LNCAP (cell line): ENCODE results near the gene ZNF680.

Experiments
- TF ChIP-seq, protein P1 (sequence below): fragments of 450-650 bp; IDR thresholded peaks from 2 replicates; pipeline ENCODE4 v1.5.1; 2017; ENCODE audit warnings: mild to moderate bottlenecking

Gene ZNF680

DNA sequence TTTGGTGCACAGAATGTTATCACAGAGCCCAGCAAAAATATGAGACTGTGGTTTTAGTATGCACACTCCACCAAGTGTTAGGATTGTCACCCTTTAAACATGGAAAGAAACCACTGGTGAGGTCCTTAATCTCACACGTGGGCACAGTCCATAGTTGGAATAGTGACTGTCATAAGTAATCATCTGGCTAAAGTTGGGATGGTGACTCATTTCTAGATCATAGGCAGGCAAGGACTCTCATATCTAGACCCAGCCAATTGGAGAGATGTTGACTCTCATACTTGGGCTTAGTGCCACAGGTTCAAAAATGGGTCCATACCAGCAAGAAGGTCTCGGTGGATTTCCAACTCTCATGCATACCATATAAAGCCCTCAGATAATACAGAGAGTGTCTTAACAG is 39.6 kb upstream of the ZNF680 start:
- TF ChIP-seq, protein P1, sequence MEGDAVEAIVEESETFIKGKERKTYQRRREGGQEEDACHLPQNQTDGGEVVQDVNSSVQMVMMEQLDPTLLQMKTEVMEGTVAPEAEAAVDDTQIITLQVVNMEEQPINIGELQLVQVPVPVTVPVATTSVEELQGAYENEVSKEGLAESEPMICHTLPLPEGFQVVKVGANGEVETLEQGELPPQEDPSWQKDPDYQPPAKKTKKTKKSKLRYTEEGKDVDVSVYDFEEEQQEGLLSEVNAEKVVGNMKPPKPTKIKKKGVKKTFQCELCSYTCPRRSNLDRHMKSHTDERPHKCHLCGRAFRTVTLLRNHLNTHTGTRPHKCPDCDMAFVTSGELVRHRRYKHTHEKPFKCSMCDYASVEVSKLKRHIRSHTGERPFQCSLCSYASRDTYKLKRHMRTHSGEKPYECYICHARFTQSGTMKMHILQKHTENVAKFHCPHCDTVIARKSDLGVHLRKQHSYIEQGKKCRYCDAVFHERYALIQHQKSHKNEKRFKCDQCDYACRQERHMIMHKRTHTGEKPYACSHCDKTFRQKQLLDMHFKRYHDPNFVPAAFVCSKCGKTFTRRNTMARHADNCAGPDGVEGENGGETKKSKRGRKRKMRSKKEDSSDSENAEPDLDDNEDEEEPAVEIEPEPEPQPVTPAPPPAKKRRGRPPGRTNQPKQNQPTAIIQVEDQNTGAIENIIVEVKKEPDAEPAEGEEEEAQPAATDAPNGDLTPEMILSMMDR, result no peak

DNA sequence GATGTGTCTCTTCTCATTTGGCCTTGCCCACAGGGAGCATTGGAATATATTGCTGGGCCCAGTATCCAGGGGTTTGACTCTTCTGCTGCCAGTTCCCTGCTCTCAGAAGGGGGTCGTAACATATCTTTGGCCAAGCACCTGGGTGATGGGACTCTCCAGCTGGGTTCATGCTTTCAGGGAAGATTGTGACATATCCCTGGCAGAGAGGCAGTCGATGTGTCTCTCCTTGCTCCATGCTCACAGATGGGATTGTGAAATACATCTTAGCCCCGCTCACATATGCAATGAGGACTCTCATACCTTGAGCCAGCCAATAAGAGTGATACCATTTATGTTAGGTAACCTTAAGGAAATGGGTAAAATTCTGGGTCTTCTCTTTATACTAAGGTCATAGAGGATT is 39.2 kb upstream of the ZNF680 start:
- TF ChIP-seq, protein P1, result no peak

DNA sequence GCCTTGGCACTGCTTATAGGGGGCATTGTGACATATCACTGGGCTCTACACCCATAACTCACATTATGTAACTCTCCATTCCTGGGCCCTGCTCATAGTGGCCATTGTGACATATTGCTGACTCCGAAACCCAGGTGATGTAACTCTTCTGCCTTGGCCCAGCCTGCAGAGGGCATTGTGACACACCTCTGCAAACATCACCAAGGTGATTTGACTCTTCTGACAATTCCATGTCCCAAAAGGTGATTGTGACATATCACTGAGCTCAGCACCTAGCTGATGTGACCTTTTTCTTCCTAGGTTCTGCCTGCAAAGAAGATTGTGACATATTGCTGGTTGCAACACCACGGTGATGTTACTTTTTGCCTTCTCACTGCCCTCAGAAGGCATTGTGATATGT is 36.5 kb upstream of the ZNF680 start:
- TF ChIP-seq, protein P1, result no peak

DNA sequence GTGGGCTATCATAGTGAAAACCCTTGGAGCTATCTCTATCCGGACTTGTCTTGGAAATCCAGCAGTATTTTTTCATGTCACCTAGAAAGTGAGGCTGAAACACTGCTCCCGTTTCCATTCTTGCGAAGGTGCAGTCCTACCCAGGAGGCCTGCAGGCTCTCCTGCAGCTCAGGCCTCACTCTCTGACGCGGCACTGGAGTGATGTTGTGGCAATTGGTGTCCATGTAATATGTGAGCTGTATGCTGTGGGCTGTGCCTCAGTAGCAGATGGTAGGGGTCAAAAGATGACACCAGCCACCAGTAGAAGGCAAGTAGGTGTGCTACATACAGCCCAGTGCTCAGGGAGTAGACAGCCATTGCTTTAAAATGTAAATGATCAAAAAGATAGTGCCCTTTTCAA is 28.1 kb upstream of the ZNF680 start:
- TF ChIP-seq, protein P1, result no peak

DNA sequence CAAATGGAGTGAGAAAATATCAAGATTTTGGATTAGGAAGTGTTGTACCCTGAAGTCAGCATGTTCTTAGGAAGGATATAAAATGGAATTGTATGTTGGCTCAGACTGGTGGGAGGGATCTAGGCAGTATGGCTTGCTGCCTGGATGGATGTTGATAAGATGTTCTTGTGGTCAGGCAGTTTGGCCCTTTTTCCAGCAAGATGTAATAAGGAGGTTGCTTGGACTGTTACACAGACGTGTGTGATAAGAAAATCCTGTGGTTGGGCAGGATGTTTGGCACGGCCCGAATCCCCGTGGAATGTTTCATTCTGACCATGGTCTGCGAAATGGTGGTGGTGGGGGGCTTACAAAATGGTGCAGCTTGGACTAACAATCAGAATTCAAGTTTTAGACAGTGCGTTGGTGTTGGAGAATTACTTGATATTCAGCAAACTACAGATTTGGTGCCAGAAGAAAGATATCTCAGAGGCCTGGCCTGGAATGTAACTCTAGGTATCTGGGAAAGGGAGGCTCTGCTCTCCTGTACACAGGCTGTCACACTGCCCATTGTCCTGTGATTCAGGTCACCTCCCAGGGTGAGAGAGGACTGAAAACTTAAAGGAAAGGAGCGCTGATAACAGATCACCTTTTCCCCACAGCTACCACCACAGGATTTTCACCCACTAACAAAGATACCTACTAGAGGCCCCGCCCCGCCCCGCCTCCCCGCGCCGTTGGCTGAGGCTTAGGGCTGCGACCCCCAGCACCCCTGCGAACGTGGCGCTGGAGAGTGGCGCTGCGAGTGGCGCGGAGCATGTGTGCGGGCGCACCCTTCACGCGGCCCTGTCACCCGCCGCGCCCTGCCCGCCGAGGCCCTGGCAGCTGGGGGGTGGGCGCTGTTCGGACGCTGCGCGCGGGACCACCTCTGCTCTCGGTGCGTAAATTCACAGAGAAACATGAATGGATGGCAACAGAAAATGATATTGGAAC is 19.3 kb upstream of the ZNF680 start:
- TF ChIP-seq, protein P1, result no peak

DNA sequence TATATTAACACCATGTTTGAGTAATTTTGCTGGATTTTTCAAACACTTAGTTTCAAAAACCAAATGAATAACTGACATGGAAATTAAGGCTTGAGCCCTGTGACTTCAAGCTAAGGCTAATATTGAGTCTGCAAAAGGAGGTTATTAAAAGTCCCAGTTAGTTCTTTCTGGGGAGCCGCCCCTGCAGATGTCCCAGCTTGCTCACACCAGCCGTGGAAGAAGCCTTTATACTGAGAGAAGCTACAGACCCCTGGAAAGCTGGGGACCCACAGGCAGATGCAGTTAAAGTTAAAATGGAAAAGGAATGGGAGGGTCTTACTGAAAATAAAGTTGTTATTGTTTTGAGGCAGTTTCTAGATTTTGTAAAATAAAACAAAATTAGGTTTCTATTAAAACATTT is 18.5 kb upstream of the ZNF680 start:
- TF ChIP-seq, protein P1, result no peak

DNA sequence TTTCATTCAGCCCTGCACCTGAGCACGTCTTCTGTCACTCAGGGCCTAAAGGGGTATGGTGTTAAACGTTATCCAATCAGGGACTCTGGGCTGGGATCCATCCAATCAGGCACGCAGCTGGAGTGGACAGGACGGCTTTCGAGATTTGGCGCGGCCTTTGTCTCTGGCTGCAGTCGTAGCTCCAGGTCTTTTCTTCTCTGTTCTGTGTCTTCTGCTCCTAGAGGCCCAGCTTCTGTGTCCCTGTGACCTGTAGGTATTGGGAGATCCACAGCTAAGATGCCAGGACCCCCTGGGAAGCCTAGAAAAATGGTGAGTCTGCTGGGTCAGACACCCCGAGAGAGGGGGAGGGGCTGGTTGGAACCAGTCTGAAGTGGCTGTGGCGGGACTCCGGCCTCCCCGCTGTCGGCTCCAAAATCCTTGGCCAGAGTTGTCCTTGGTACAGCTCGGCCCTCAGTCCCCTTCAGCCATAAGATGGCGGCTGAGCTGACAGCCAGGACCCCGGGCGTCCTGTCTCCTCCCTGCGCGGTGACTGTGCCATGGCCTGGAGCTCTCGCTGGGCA is 11.7 kb upstream of the ZNF680 start:
- TF ChIP-seq, protein P1, result no peak
